ENCODE measurements around the gene MRPS10. TPM values are rescaled to one million over a fixed set of nuclear protein-coding genes. Genes with fewer than 3 reads are reported as not detected.

The MRPS10 gene
- total RNA-seq, 2 experiments from 2014 or later: 38.6 to 40.3 TPM

DNA sequence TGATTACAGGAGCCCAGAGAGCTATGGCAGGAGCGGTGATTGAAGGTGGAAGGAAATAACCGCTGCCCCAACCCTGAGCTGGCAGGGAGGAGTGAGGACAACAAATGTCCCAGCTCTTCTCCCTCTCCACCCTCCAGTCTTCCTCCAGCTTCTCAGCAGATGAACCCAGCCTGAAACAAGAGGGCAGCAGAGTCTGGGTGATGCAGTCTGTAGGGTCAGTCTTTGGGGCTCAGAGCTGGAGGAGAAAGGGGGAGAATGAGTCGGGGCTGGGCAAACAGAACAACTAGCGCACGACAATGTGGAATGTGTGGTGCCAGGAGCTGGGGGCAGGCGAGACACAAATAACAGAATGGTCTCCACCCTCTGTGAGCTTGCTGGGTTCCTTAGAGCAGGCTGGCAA is 49.0 kb downstream of the MRPS10 start:
- no peaks in the 10 kb centered on the region for H3K36me3 Mint-ChIP-seq
- H3K27ac Mint-ChIP-seq: no peak overlapping the region
- H3K4me1 Mint-ChIP-seq (ENCODE audit: low read depth): no peaks in the 10 kb centered on the region
- intact Hi-C loops (cut with micrococcal nuclease): no loop called here
- no peak overlapping the region for H3K4me3 Mint-ChIP-seq
- H3K9me3 Mint-ChIP-seq: no peaks in the 10 kb centered on the region
- ChIA-PET POLR2A (no interaction called here), CTCF (interaction anchor here (0.7 to 4.1 kb wide), 7 partner anchors 17 to 379 kb away, joined by 3 to 23 read pairs (median 6); no protein-coding TSS in a partner anchor)
- H3K27me3 Mint-ChIP-seq: no peaks in the 10 kb centered on the region
- DNase-seq: no peak

DNA sequence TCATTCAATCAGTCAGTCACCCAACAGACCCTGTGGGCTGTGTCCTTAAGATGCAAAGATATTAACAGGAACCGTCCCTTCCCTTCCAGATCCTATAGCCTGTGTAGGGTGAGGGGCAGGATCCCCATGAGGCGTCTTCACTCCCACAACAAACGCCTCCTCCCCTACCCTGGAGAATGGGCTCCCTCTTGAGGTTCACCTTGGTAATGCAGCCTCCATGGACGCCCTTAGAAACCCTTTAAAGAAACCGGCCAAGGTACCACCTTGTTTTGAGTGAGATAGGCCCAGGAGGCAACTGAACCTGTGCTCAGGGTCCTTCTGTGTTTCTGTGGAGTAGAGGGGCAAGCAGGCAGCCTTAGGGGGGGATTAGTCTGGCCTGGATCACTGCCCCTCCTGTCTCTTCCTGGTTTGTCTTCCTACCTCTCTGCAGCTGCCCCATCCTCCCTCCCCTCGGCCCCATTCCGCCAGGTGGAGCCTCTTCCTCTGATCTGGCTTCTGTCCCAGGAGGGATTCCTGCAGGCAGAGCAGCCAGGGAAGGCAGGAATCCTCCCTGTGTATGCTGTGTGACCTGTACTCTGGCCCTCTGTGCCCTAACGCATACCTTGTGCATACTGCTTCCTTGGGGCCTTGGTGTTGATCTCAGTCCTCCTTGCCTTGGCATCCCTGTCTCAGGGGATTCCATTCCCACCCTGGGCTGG is 51.1 kb downstream of the MRPS10 start:
- Mint-ChIP-seq H3K4me1 (ENCODE audit: low read depth) (no peaks in the 10 kb centered on the region), H3K9me3 (no peaks in the 10 kb centered on the region), H3K27ac (no peak overlapping the region), H3K4me3 (no peak overlapping the region), H3K27me3 (no peaks in the 10 kb centered on the region), H3K36me3 (no peaks in the 10 kb centered on the region)
- POLR2A ChIA-PET: no interaction called here
- CTCF ChIA-PET: interaction anchor here (0.6 to 4.1 kb wide), 10 partner anchors 38 to 799 kb away, joined by 3 to 23 read pairs (median 4); no protein-coding TSS in a partner anchor
- peak; percentile 87 for DNase-seq
- intact Hi-C loops (cut with micrococcal nuclease): loop anchor here (1.0 to 2.0 kb wide), 4 partner anchors 48 to 386 kb away; partner anchors contain the start of gene PRICKLE4

DNA sequence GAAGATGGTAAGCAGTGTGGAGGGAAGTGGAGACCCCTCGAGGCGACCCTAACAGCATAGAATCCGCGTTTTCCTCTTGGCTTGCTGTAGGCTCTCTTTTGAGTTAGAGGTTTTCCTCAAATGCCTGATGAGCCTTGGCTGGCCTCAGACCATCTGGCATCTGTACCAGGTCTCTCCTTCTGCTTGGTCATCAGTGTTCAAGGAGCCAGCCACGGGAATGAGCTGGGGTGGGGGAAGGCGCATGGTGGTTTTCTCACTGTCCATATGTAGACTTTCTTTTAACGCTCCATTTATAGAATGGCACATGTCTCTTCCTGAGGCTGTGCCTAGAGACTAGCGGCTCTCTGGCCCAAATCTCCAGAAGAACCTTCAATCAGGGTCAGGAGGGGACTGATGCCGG is 52.6 kb downstream of the MRPS10 start:
- Mint-ChIP-seq H3K4me3 (no peak overlapping the region), H3K27ac (no peak overlapping the region), H3K27me3 (peaks cover 2% of the 10 kb centered on the region), H3K36me3 (no peaks in the 10 kb centered on the region), H3K9me3 (no peaks in the 10 kb centered on the region), H3K4me1 (ENCODE audit: low read depth) (no peaks in the 10 kb centered on the region)
- ChIA-PET POLR2A (no interaction called here), CTCF (interaction anchor here (1.0 to 2.9 kb wide), 7 partner anchors 9 to 122 kb away, joined by 3 to 15 read pairs (median 5); no protein-coding TSS in a partner anchor)
- DNase-seq: no peak
- intact Hi-C loops (cut with micrococcal nuclease): no loop called here

DNA sequence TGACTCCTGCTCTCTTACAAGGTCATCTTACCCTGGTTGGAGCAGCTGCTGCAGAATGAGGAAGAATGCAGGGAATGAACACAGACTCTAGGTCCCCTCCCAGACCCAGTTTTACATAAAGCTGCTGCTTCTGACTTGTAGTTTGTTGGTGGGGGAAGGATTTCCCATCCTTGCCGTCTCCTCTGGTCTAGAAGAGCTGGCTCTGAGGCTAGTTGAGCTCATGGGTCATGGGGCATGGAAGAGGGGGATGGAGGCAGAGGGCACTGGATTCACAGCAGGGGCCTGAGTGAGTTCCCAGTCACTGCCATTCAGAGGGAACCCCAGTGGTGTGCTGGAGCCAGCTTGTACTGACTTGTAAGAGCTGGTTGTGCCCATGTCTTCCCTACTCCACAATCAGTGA is 53.7 kb downstream of the MRPS10 start:
- Mint-ChIP-seq H3K27me3 (peaks cover 2% of the 10 kb centered on the region), H3K9me3 (no peaks in the 10 kb centered on the region), H3K27ac (no peak overlapping the region), H3K4me3 (no peak overlapping the region), H3K36me3 (no peaks in the 10 kb centered on the region), H3K4me1 (ENCODE audit: low read depth) (no peaks in the 10 kb centered on the region)
- ChIA-PET CTCF (interaction anchor here (0.5 to 2.9 kb wide), 5 partner anchors 14 to 87 kb away, joined by 3 to 15 read pairs (median 6); no protein-coding TSS in a partner anchor), POLR2A (no interaction called here)
- no peak for DNase-seq
- intact Hi-C loops (cut with micrococcal nuclease): no loop called here

DNA sequence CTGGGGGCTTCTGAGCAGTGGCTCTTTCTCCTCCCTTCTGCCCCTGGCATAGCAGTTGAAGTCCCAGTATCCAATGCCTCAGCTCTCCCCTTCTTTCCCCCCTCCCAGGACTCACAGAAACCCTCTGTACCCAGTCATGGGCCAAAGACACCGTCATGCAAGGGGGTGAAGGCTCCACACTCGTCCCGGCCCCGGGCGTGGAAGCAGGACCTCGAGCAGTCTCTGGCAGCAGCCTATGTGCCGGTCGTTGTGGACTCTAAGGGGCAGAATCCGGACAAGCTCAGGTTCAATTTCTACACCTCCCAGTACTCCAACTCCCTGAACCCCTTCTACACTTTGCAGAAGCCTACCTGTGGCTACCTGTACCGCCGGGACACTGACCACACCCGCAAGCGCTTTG is 54.8 kb downstream of the MRPS10 start:
- Mint-ChIP-seq H3K4me3 (no peak overlapping the region), H3K27me3 (peaks cover 2% of the 10 kb centered on the region), H3K36me3 (no peaks in the 10 kb centered on the region), H3K4me1 (ENCODE audit: low read depth) (no peaks in the 10 kb centered on the region), H3K27ac (no peak overlapping the region), H3K9me3 (no peaks in the 10 kb centered on the region)
- DNase-seq: no peak
- intact Hi-C loops (cut with micrococcal nuclease): no loop called here
- ChIA-PET POLR2A (no interaction called here), CTCF (interaction anchor here (0.6 to 2.9 kb wide), 4 partner anchors 52 to 245 kb away, joined by 3 to 15 read pairs (median 4); no protein-coding TSS in a partner anchor)

DNA sequence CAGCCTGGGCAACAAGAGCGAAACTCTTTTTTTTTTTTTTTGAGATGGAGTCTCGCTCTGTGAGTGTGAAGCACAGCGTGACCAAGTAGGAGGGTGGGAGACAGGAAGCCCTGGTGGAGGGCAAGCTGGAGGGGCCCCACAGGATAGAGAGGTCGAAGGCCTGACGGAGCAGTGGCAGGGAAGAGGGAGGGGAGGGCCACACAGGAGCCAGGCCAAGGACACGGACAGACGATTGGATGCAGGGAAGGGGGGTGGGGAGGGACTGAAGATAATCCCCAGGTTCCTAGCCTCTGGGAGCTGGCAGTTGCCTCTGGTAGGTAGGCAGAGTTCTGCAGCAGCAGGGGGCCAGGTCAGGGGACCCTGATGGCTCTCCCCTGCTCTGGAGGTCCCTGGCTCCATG is 55.3 kb downstream of the MRPS10 start:
- intact Hi-C loops (cut with micrococcal nuclease): no loop called here
- no peaks in the 10 kb centered on the region for H3K36me3 Mint-ChIP-seq
- H3K4me1 Mint-ChIP-seq (ENCODE audit: low read depth): no peaks in the 10 kb centered on the region
- CTCF ChIA-PET: interaction anchor here (0.6 to 2.9 kb wide), 3 partner anchors 58 to 245 kb away, joined by 3 to 15 read pairs (median 3); no protein-coding TSS in a partner anchor
- DNase-seq: no peak
- H3K27ac Mint-ChIP-seq: no peak overlapping the region
- POLR2A ChIA-PET: no interaction called here
- H3K9me3 Mint-ChIP-seq: no peaks in the 10 kb centered on the region
- no peak overlapping the region for H3K4me3 Mint-ChIP-seq
- peaks cover 2% of the 10 kb centered on the region for H3K27me3 Mint-ChIP-seq

DNA sequence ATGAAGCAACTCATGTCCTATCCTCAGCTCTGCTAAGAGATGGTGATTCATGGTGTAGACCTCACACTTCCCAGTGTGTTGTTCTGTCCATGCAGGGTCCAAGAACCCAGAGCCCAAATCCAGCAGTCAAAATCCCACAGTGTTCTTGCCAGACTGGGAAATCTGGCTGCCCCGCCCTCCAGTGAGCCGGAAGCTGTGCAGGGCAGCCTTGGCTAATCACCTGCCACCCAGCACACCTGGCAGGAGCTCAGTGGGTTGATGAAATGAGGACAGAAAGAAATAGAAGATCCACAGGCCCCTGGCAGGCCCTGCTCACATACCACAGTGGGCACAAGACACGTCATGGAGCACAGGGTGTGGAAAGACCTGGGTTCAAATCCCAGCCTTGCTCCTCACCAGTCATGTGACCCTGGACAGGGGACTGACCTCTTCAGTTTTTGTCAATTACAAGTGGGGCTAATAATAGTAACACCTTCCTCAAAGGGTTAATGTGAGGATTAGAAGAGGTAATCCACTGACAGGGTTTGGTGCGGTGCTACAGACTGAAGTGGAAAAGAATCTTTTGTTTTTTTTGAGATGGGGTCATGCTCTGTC is 58.1 kb downstream of the MRPS10 start:
- H3K36me3 Mint-ChIP-seq: no peaks in the 10 kb centered on the region
- H3K27me3 Mint-ChIP-seq: peaks cover 2% of the 10 kb centered on the region
- intact Hi-C loops (cut with micrococcal nuclease): no loop called here
- H3K4me1 Mint-ChIP-seq (ENCODE audit: low read depth): no peaks in the 10 kb centered on the region
- no peaks in the 10 kb centered on the region for H3K9me3 Mint-ChIP-seq
- POLR2A ChIA-PET: no interaction called here
- no peak overlapping the region for H3K27ac Mint-ChIP-seq
- DNase-seq: no peak
- CTCF ChIA-PET: interaction anchor here (0.6 kb wide), 1 partner anchor 373 kb away, joined by 6 read pairs; no protein-coding TSS in a partner anchor
- no peak overlapping the region for H3K4me3 Mint-ChIP-seq

DNA sequence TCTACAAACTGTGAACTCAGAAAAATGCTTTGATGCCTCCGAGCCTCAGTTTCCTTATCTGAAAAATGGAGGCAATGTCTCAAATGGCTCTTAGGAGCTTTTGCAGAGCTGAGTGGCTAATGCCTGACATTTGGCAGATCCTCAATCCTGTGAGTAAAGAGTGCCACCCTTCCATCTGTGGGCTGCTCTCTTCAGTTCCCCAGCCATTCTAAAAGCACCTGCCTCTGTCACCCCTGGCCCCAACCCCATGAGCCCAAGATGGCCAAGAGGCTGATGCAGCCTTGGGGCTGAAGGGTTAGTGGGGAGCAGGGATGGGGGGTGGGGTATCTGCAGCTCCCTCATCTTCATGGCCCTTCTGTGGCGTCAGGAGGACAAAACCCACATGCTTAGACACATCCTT is 59.0 kb downstream of the MRPS10 start:
- ChIA-PET CTCF (no interaction called here), POLR2A (no interaction called here)
- Mint-ChIP-seq H3K36me3 (no peaks in the 10 kb centered on the region), H3K9me3 (no peaks in the 10 kb centered on the region), H3K27ac (no peak overlapping the region), H3K4me1 (ENCODE audit: low read depth) (no peaks in the 10 kb centered on the region), H3K27me3 (peaks cover 2% of the 10 kb centered on the region), H3K4me3 (no peak overlapping the region)
- intact Hi-C loops (cut with micrococcal nuclease): no loop called here
- DNase-seq: no peak

DNA sequence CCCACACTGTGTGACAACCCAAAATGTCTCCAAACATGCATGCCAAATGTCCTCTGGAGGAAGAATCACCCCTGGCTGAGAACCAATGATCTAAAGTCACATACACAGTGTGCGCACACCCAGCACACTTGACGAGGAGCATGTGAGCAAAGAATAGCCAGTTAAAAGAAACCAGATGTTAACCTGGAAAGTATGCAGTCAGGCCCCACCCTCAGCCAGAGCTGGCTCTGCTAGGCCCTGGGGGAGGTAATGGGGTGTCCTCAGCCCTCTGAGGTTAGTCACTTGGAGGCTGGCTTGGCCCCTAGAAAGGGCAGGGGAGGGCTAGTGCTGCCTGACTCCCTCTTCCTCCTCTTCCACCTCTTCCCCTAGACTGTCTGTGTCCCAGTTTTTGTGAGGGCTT is 59.6 kb downstream of the MRPS10 start:
- ChIA-PET POLR2A (no interaction called here), CTCF (no interaction called here)
- DNase-seq: no peak
- Mint-ChIP-seq H3K9me3 (no peaks in the 10 kb centered on the region), H3K4me3 (no peak overlapping the region), H3K27me3 (peaks cover 2% of the 10 kb centered on the region), H3K36me3 (no peaks in the 10 kb centered on the region), H3K4me1 (ENCODE audit: low read depth) (no peaks in the 10 kb centered on the region), H3K27ac (no peak overlapping the region)
- intact Hi-C loops (cut with micrococcal nuclease): no loop called here

Other genes starting within 250 kb of the MRPS10 start
- gene TAF8, start 167.3 kb downstream of the MRPS10 start, total RNA-seq: 10 to 100 TPM; 57.7 to 58.7 TPM
- under 1 TPM; 0.22 to 0.29 TPM for gene C6orf132, start 75.2 kb downstream of the MRPS10 start, total RNA-seq
- gene GUCA1A, start 44.5 kb downstream of the MRPS10 start, total RNA-seq: not detected
- 1 to 10 TPM; 1.9 to 2.3 TPM for gene GUCA1B, start 22.9 kb downstream of the MRPS10 start, total RNA-seq
- gene TRERF1, start 234.1 kb upstream of the MRPS10 start, total RNA-seq: 10 to 100 TPM; 16.3 to 16.7 TPM